ENCODE data around the gene PEX12.

PEX12 gene

DNA sequence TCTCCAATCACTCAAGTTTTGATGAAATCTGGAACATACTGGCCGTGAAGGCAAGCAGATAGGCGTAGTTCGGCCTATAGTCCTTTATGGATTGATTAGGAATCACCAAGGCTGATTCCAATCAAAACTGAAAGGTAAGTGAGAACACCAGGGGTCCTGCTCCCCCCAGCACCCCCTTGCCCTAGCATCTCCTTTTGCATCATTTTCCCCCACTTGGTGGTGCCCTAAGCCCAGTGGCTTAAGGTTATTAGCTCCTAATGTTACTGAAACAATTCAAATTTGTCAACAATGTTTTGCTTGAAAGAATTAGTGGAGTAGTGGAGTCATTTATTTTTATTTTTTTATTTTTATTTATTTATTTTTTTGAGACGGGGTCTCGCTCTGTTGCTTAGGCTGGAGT is 22.7 kb downstream of the PEX12 start:
- no peak for DNase-seq (ENCODE audit: insufficient read length, low spot score)
- FAIRE-seq = no peak
- TF ChIP-seq SPI1 (IDR thresholded peaks at IDR 0.05; ENCODE audit: low read depth, low read length) (no peak), POU2F2 (IDR thresholded peaks at IDR 0.05; ENCODE audit: low read depth, low read length) (no peak), POLR2A (IDR thresholded peaks at IDR 0.05; ENCODE audit: low read depth, low read length) (no peak), TAF1 (IDR thresholded peaks at IDR 0.05; ENCODE audit: low read depth, low read length) (no peak), POLR2AphosphoS5 (IDR thresholded peaks at IDR 0.05; ENCODE audit: low read depth, low read length) (no peak), PAX5 (IDR thresholded peaks at IDR 0.05; ENCODE audit: insufficient read depth, low read length, severe bottlenecking) (no peak)

DNA sequence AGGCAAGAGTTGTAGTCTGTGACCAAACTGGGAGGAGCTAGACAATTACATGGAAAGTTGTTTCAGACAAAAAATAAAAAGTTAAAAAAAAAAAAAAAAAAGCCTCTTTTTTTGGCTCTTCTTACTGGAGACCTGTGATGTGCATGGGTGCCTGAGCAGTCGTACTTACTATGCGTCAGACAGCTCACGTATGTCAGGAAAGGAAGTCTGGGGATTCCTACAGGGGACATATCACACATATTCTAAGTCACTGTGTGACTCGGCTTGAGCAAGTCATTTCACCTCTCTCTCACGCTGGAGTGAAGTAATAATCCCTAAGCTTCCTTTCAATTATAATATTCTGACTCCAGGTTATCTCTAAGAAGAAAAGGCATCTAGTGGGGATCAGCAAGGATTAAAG is 23.7 kb downstream of the PEX12 start:
- no peak for FAIRE-seq
- no peak for TF ChIP-seq PAX5 (IDR thresholded peaks at IDR 0.05; ENCODE audit: insufficient read depth, low read length, severe bottlenecking)
- TF ChIP-seq POLR2A (IDR thresholded peaks at IDR 0.05; ENCODE audit: low read depth, low read length) = no peak
- TF ChIP-seq POLR2AphosphoS5 (IDR thresholded peaks at IDR 0.05; ENCODE audit: low read depth, low read length) = no peak
- no peak for TF ChIP-seq TAF1 (IDR thresholded peaks at IDR 0.05; ENCODE audit: low read depth, low read length)
- no peak for TF ChIP-seq POU2F2 (IDR thresholded peaks at IDR 0.05; ENCODE audit: low read depth, low read length)

DNA sequence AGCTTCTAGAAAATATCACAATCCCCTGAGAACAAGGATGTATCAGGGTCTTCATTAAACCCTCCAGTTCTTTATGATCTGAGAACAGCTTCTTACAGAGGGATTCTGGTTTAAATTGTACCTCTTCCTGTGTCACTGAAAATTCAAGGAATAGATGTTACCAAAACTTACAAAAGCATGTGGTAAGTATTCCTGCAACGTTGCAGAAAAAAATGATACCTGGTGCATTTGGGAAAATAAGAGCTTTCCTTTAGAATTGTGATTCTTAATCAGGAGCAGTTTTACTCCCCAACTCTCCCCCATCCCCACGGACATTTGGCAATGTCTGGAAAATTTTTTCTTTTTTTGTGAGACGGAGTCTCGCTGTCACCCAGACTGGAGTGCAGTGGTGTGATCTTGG is 25.1 kb downstream of the PEX12 start:
- DNase-seq (ENCODE audit: insufficient read length, low spot score) = no peak
- TF ChIP-seq POU2F2 (IDR thresholded peaks at IDR 0.05; ENCODE audit: low read depth, low read length) = no peak
- no peak for TF ChIP-seq SPI1 (IDR thresholded peaks at IDR 0.05; ENCODE audit: low read depth, low read length)
- no peak for TF ChIP-seq PAX5 (IDR thresholded peaks at IDR 0.05; ENCODE audit: insufficient read depth, low read length, severe bottlenecking)
- TF ChIP-seq POLR2AphosphoS5 (IDR thresholded peaks at IDR 0.05; ENCODE audit: low read depth, low read length) = no peak
- no peak for TF ChIP-seq POLR2A (IDR thresholded peaks at IDR 0.05; ENCODE audit: low read depth, low read length)
- no peak for TF ChIP-seq TAF1 (IDR thresholded peaks at IDR 0.05; ENCODE audit: low read depth, low read length)
- no peak for FAIRE-seq

More for the DNA sequence above, 23.7 kb downstream of the PEX12 start:
- DNase-seq (ENCODE audit: insufficient read length, low spot score) = no peak

GRCh38 chr17:35548978-35549377 is 29.4 kb downstream of the PEX12 start:
- FAIRE-seq = no peak
- TF ChIP-seq SPI1 (IDR thresholded peaks at IDR 0.05; ENCODE audit: low read depth, low read length) = no peak
- TF ChIP-seq TAF1 (IDR thresholded peaks at IDR 0.05; ENCODE audit: low read depth, low read length) = no peak
- TF ChIP-seq POU2F2 (IDR thresholded peaks at IDR 0.05; ENCODE audit: low read depth, low read length) = no peak
- TF ChIP-seq POLR2AphosphoS5 (IDR thresholded peaks at IDR 0.05; ENCODE audit: low read depth, low read length) = no peak
- no peak for TF ChIP-seq PAX5 (IDR thresholded peaks at IDR 0.05; ENCODE audit: insufficient read depth, low read length, severe bottlenecking)
- no peak for TF ChIP-seq POLR2A (IDR thresholded peaks at IDR 0.05; ENCODE audit: low read depth, low read length)
- DNase-seq (ENCODE audit: insufficient read length, low spot score) = no peak

GRCh38 chr17:35548208-35548810 is 30.1 kb downstream of the PEX12 start:
- no peak for FAIRE-seq
- DNase-seq (ENCODE audit: insufficient read length, low spot score) = no peak
- TF ChIP-seq POU2F2 (IDR thresholded peaks at IDR 0.05; ENCODE audit: low read depth, low read length) (no peak), POLR2AphosphoS5 (IDR thresholded peaks at IDR 0.05; ENCODE audit: low read depth, low read length) (no peak), TAF1 (IDR thresholded peaks at IDR 0.05; ENCODE audit: low read depth, low read length) (no peak), PAX5 (IDR thresholded peaks at IDR 0.05; ENCODE audit: insufficient read depth, low read length, severe bottlenecking) (no peak), SPI1 (IDR thresholded peaks at IDR 0.05; ENCODE audit: low read depth, low read length) (no peak), POLR2A (IDR thresholded peaks at IDR 0.05; ENCODE audit: low read depth, low read length) (no peak)

- FAIRE-seq = no peak
- DNase-seq (ENCODE audit: insufficient read length, low spot score) = no peak
- TF ChIP-seq SPI1 (IDR thresholded peaks at IDR 0.05; ENCODE audit: low read depth, low read length) = 0 out of 2 replicates have a peak, but pooled peaks have one; percentile 19
- TF ChIP-seq TAF1 (IDR thresholded peaks at IDR 0.05; ENCODE audit: low read depth, low read length) = no peak
These were observed 31.9 kb downstream of the PEX12 start for GRCh38 chr17:35546487-35546886.

- FAIRE-seq (no peak), DNase-seq (ENCODE audit: insufficient read length, low spot score) (no peak)
These were observed 33.2 kb downstream of the PEX12 start for GRCh38 chr17:35545150-35545549.

DNA sequence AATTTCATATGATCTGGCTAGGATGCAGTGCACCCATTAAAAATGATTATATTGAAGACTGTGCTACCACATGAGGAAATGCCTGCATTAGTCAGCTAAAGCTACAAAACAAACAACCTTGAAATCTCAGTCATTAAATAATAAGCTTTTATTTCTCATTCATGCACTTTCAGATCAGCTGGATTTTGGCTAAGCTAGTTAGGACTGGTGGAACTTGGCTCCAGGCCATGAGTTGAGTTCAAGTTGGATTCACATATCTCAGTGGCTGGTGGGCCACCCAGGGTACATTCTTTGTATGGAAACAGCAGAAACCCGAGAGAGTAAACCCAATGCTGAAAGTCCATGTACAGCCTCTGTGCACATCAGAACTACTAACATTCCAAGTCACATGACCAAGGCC is 34.5 kb downstream of the PEX12 start:
- FAIRE-seq = no peak
- no peak for TF ChIP-seq POLR2AphosphoS5 (IDR thresholded peaks at IDR 0.05; ENCODE audit: low read depth, low read length)
- no peak for TF ChIP-seq SPI1 (IDR thresholded peaks at IDR 0.05; ENCODE audit: low read depth, low read length)
- no peak for TF ChIP-seq PAX5 (IDR thresholded peaks at IDR 0.05; ENCODE audit: insufficient read depth, low read length, severe bottlenecking)
- TF ChIP-seq POLR2A (IDR thresholded peaks at IDR 0.05; ENCODE audit: low read depth, low read length) = no peak
- TF ChIP-seq TAF1 (IDR thresholded peaks at IDR 0.05; ENCODE audit: low read depth, low read length) = no peak
- TF ChIP-seq POU2F2 (IDR thresholded peaks at IDR 0.05; ENCODE audit: low read depth, low read length) = no peak
- no peak for DNase-seq (ENCODE audit: insufficient read length, low spot score)

More at GRCh38 chr17:35545150-35545549, 33.2 kb downstream of the PEX12 start:
- no peak for TF ChIP-seq PAX5 (IDR thresholded peaks at IDR 0.05; ENCODE audit: insufficient read depth, low read length, severe bottlenecking)
- TF ChIP-seq POLR2A (IDR thresholded peaks at IDR 0.05; ENCODE audit: low read depth, low read length) = no peak
- no peak for TF ChIP-seq TAF1 (IDR thresholded peaks at IDR 0.05; ENCODE audit: low read depth, low read length)
- TF ChIP-seq SPI1 (IDR thresholded peaks at IDR 0.05; ENCODE audit: low read depth, low read length) = no peak

DNA sequence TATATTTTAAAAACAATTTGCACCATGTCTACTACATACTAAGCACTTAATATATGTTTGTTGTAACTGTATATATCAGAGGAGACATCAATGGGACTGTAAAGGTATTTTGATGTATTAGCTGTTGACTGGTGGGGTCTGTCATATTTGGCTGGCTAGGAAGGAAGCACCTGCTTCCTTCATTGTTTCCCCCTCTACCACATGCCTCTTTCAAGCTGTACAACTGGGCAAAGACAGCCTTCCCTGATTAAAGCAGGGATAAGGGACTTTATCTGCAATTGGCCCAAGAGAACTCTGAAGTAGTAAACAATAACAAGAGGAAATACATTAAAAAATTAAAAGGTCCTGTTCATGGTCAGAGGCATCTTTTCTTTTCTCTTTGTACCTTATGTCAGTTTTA is 35.4 kb downstream of the PEX12 start:
- TF ChIP-seq TAF1 (IDR thresholded peaks at IDR 0.05; ENCODE audit: low read depth, low read length) (no peak), POU2F2 (IDR thresholded peaks at IDR 0.05; ENCODE audit: low read depth, low read length) (no peak), SPI1 (IDR thresholded peaks at IDR 0.05; ENCODE audit: low read depth, low read length) (no peak), PAX5 (IDR thresholded peaks at IDR 0.05; ENCODE audit: insufficient read depth, low read length, severe bottlenecking) (no peak), POLR2AphosphoS5 (IDR thresholded peaks at IDR 0.05; ENCODE audit: low read depth, low read length) (no peak), POLR2A (IDR thresholded peaks at IDR 0.05; ENCODE audit: low read depth, low read length) (no peak)
- DNase-seq (ENCODE audit: insufficient read length, low spot score) (no peak), FAIRE-seq (no peak)

GRCh38 chr17:35541434-35541833 is 36.9 kb downstream of the PEX12 start:
- no peak for TF ChIP-seq POLR2AphosphoS5 (IDR thresholded peaks at IDR 0.05; ENCODE audit: low read depth, low read length)
- TF ChIP-seq TAF1 (IDR thresholded peaks at IDR 0.05; ENCODE audit: low read depth, low read length) = no peak
- DNase-seq (ENCODE audit: insufficient read length, low spot score) = no peak
- FAIRE-seq = peak; percentile 33

All from GM12891 (cell line).